ENCODE measurements around the gene TMIE. TPM values are rescaled to one million over a fixed set of nuclear protein-coding genes. Genes with fewer than 3 reads are reported as not detected.

The TMIE gene
- total RNA-seq, 1 experiment from 2014 or later = 0.26 TPM

GRCh38 chr3:46710229-46710628 is 9.0 kb downstream of the TMIE start:
- Mint-ChIP-seq H3K9me3 (ENCODE audit: unreplicated experiment) (no peaks in the 10 kb centered on the region), H3K4me1 (ENCODE audit: insufficient read depth, unreplicated experiment) (peaks cover 6% of the 10 kb centered on the region), H3K4me3 (ENCODE audit: unreplicated experiment) (no peak overlapping the region), H3K27me3 (ENCODE audit: insufficient read depth, unreplicated experiment) (no peaks in the 10 kb centered on the region), H3K27ac (ENCODE audit: low read depth, unreplicated experiment) (no peak overlapping the region), H3K36me3 (ENCODE audit: insufficient read depth, unreplicated experiment) (no peaks in the 10 kb centered on the region)
- TF ChIP-seq CTCF (IDR thresholded peaks at IDR 0.05; ENCODE audit: unreplicated experiment) = no peak
- CTCF ChIA-PET = interaction anchor here (0.6 to 2.9 kb wide), 6 partner anchors 9 to 185 kb away, joined by 3 to 11 read pairs (median 4); no protein-coding TSS in a partner anchor
- POLR2A ChIA-PET = no interaction called here
- BruUV-seq (replicated peaks) = no TSS peak
- intact Hi-C loops (cut with micrococcal nuclease) = no loop called here
- DNase-seq (ENCODE audit: unreplicated experiment) = no peak

- Mint-ChIP-seq H3K9me3 (ENCODE audit: unreplicated experiment) (no peaks in the 10 kb centered on the region), H3K4me3 (ENCODE audit: unreplicated experiment) (no peak overlapping the region), H3K4me1 (ENCODE audit: insufficient read depth, unreplicated experiment) (peaks cover 6% of the 10 kb centered on the region), H3K27ac (ENCODE audit: low read depth, unreplicated experiment) (no peak overlapping the region), H3K27me3 (ENCODE audit: insufficient read depth, unreplicated experiment) (no peaks in the 10 kb centered on the region), H3K36me3 (ENCODE audit: insufficient read depth, unreplicated experiment) (no peaks in the 10 kb centered on the region)
- no peak for TF ChIP-seq CTCF (IDR thresholded peaks at IDR 0.05; ENCODE audit: unreplicated experiment)
- intact Hi-C loops (cut with micrococcal nuclease) = no loop called here
- ChIA-PET POLR2A (no interaction called here), CTCF (interaction anchor here (0.6 to 1.3 kb wide), 6 partner anchors 8 to 181 kb away, joined by 3 to 5 read pairs (median 3); no protein-coding TSS in a partner anchor)
- no TSS peak for BruUV-seq (replicated peaks)
- no peak for DNase-seq (ENCODE audit: unreplicated experiment)
Measured at GRCh38 chr3:46710671-46711295, 9.6 kb downstream of the TMIE start.

DNA sequence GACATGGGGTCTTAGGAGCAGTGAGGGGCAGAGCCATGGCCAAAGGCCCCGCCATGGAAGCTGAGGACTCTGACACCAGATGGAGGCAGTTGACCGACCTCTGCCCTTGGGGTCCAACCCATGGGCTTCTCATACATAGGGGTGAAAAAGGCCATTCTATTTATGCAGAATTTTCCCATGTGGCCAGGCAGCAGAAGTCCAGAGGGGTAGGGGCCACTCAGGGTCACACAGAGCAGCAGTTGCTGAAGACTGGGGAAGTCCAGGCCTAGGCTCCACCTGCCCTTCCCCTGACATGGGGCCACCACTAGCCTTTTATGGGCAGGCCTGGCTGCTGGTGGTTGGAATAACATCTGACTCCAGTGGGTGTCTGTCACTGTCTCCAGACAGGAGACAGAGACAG is 10.1 kb downstream of the TMIE start:
- no peak overlapping the region for H3K4me3 Mint-ChIP-seq (ENCODE audit: unreplicated experiment)
- no peak for TF ChIP-seq CTCF (IDR thresholded peaks at IDR 0.05; ENCODE audit: unreplicated experiment)
- peaks cover 4% of the 10 kb centered on the region for H3K4me1 Mint-ChIP-seq (ENCODE audit: insufficient read depth, unreplicated experiment)
- no peaks in the 10 kb centered on the region for H3K36me3 Mint-ChIP-seq (ENCODE audit: insufficient read depth, unreplicated experiment)
- H3K27ac Mint-ChIP-seq (ENCODE audit: low read depth, unreplicated experiment) = no peak overlapping the region
- no TSS peak for BruUV-seq (replicated peaks)
- no peak for DNase-seq (ENCODE audit: unreplicated experiment)
- H3K9me3 Mint-ChIP-seq (ENCODE audit: unreplicated experiment) = no peaks in the 10 kb centered on the region
- CTCF ChIA-PET = no interaction called here
- intact Hi-C loops (cut with micrococcal nuclease) = no loop called here
- H3K27me3 Mint-ChIP-seq (ENCODE audit: insufficient read depth, unreplicated experiment) = no peaks in the 10 kb centered on the region
- POLR2A ChIA-PET = no interaction called here

- H3K9me3 Mint-ChIP-seq (ENCODE audit: unreplicated experiment) = no peaks in the 10 kb centered on the region
- no peak for DNase-seq (ENCODE audit: unreplicated experiment)
- no peak for TF ChIP-seq CTCF (IDR thresholded peaks at IDR 0.05; ENCODE audit: unreplicated experiment)
- ChIA-PET CTCF (no interaction called here), POLR2A (interaction anchor here (0.7 kb wide), 1 partner anchor 18 kb away, joined by 4 read pairs; the partner anchor contains the start of gene ALS2CL)
- no TSS peak for BruUV-seq (replicated peaks)
- H3K4me1 Mint-ChIP-seq (ENCODE audit: insufficient read depth, unreplicated experiment) = no peaks in the 10 kb centered on the region
- H3K4me3 Mint-ChIP-seq (ENCODE audit: unreplicated experiment) = no peak overlapping the region
- intact Hi-C loops (cut with micrococcal nuclease) = no loop called here
- no peaks in the 10 kb centered on the region for H3K36me3 Mint-ChIP-seq (ENCODE audit: insufficient read depth, unreplicated experiment)
- H3K27me3 Mint-ChIP-seq (ENCODE audit: insufficient read depth, unreplicated experiment) = no peaks in the 10 kb centered on the region
- no peak overlapping the region for H3K27ac Mint-ChIP-seq (ENCODE audit: low read depth, unreplicated experiment)
Measured at GRCh38 chr3:46711760-46712159, 10.6 kb downstream of the TMIE start.

Measured in MCF 10A (cell line).